GM23338 (cell line): Measurements from ENCODE around the gene TNFAIP8L2.

Experiments used
- CREB1 ChIP-seq: fragments of 250-450 bp; sonication (Bioruptor Pico); IDR thresholded peaks from 2 replicates; pipeline ENCODE4 v1.5.0; 2020; ENCODE audit warnings: low read depth, mild to moderate bottlenecking, moderate library complexity
- CTCF ChIP-seq, 2 experiments: fragments of 200-600 bp in 1 of 2; sonication (generic) in 1 of 2; conservative IDR thresholded peaks; 2 replicates each; pipeline versions ENCODE4 v1.5.1 to v1.6.1; 2016 to 2017; ENCODE audit warnings: antibody characterized with exemption in 2 of 2, low read depth in 2 of 2, mild to moderate bottlenecking in 2 of 2, moderate library complexity in 1 of 2
- ETS1 ChIP-seq: IDR thresholded peaks from 2 replicates; pipeline ENCODE4 v1.6.1; 2016; ENCODE audit warnings: antibody characterized with exemption
- EZH2phosphoT487 ChIP-seq: fragments of 200-600 bp; sonication (generic); IDR thresholded peaks from one replicate; pipeline ENCODE4 v1.8.1; 2018; ENCODE audit warnings: antibody characterized with exemption; ENCODE audit not compliant: unreplicated experiment
- POLR2AphosphoS5 ChIP-seq: IDR thresholded peaks from 2 replicates; pipeline ENCODE4 v1.6.1; 2016; ENCODE audit warnings: antibody characterized with exemption, low read depth
- REST ChIP-seq: IDR thresholded peaks from one replicate; pipeline ENCODE4 v1.6.1; 2018; ENCODE audit warnings: antibody characterized with exemption; ENCODE audit not compliant: unreplicated experiment

GRCh38 chr1:151192047-151192446 is 35.6 kb downstream of the TNFAIP8L2 start:
- no peak for TF ChIP-seq EZH2phosphoT487
- TF ChIP-seq REST = no peak
- no peak for TF ChIP-seq CTCF (conservative IDR thresholded peaks at IDR 0.05; ENCODE audit: low read depth in 2 of 2)
- TF ChIP-seq POLR2AphosphoS5 = no peak
- no peak for TF ChIP-seq CREB1 (CRISPR knock-in tag)
- no peak for TF ChIP-seq ETS1
